Measurements from ENCODE around the gene TTC7B. TPM values are rescaled to one million over a fixed set of nuclear protein-coding genes. Genes with fewer than 3 reads are reported as not detected.

Gene TTC7B
- total and polyA plus RNA-seq, 2 of the 8 experiments (the other 6 are each of a cell fraction or from before 2014, with no cell fraction given) = 23.7 to 34.0 TPM

- TF ChIP-seq CTCF (IDR thresholded peaks at IDR 0.05; ENCODE audit: control extremely low read depth in 1 of 3, insufficient read depth in 1 of 3, low read depth in 1 of 3, low read length in 3 of 3) (no peak), HDAC2 (IDR thresholded peaks at IDR 0.05; ENCODE audit: borderline replicate concordance in 1 of 2, low read depth in 2 of 2, low read length in 2 of 2) (no peak), POLR2A (IDR thresholded peaks at IDR 0.05; ENCODE audit: control extremely low read depth in 1 of 2, low read depth in 2 of 2, low read length in 2 of 2) (no peak), KDM5A (IDR thresholded peaks at IDR 0.05; ENCODE audit: low read length) (no peak), SIN3A (conservative IDR thresholded peaks at IDR 0.05 in 1 of 2, IDR thresholded peaks at IDR 0.05 in 1 of 2; ENCODE audit: low read depth in 1 of 2, low read length in 2 of 2) (no peak), CHD1 (IDR thresholded peaks at IDR 0.05; ENCODE audit: low read depth, low read length) (no peak)
Measured at GRCh38 chr14:90558041-90558982, 257.9 kb downstream of the TTC7B start (continued).
